A549 (cell line): ENCODE data around the gene PPM1L. TPM values are rescaled to one million over a fixed set of nuclear protein-coding genes. Genes with fewer than 3 reads are reported as not detected.
"Not testable (repeated sequence)": the region's sequence is repeated elsewhere in the genome, so short reads cannot be mapped to it uniquely, and the experiment has no call there.

Experiments used
- ATAC-seq, 2 experiments: fragments of 200-7000 bp in 1 of 2; fragments of >200 bp in 1 of 2; cut with Nextera tagmentation in 1 of 2; cut with Tn5 transposase in 1 of 2; 3 replicates each; pipeline versions ENCODE4 v1.8.0 to v1.9.1; 2018 to 2020; ENCODE audit warnings: mild to moderate bottlenecking in 1 of 2, moderate library complexity in 1 of 2
- CTCF ChIA-PET: fragments of 300-600 bp; sonication (Branson Sonifier 250); formaldehyde crosslinking; extraction: SDS; loops from one replicate; lab custom pipeline; 2021; ENCODE audit warnings: antibody characterized with exemption, inconsistent platforms; lab: Yijun Ruan, JAX
- POLR2A ChIA-PET: fragments of 350-600 bp; formaldehyde crosslinking; extraction: SDS; loops from one replicate; lab custom pipeline; 2021; ENCODE audit warnings: antibody characterized with exemption, inconsistent platforms; lab: Yijun Ruan, JAX
- DNase-seq, 2 experiments: peaks; one replicate each; pipeline versions ENCODE4 v3.0.0 to v3.0.0-alpha.2; 2011 to 2016; ENCODE audit warnings: low read depth in 1 of 2, low spot score in 1 of 2
- FAIRE-seq: peaks from 2 replicates; lab custom pipeline; 2011; peaks lifted over from hg19 to GRCh38; lab: Jason Lieb, UNC
- H3K27ac ChIP-seq, 2 experiments: fragments of >200 bp; sonication (Bioruptor Twin); formaldehyde crosslinking; 3 replicates each; pipeline ENCODE4 v1.5.1; 2016 to 2017
- H3K4me1 ChIP-seq: fragments of >200 bp; sonication (Bioruptor Twin); formaldehyde crosslinking; 3 replicates; pipeline ENCODE4 v1.6.1; 2016
- H3K4me2 ChIP-seq: fragments of >200 bp; sonication (Bioruptor Twin); formaldehyde crosslinking; 3 replicates; pipeline ENCODE4 v1.6.1; 2016
- H3K4me3 ChIP-seq: fragments of >200 bp; sonication (Bioruptor Twin); formaldehyde crosslinking; 3 replicates; pipeline ENCODE4 v1.5.1; 2016
- H3K9me3 ChIP-seq: fragments of >200 bp; sonication (Bioruptor Twin); formaldehyde crosslinking; 3 replicates; pipeline ENCODE4 v1.6.1; 2016
- CBX2 ChIP-seq: fragments of 200-600 bp; sonication (generic); IDR thresholded peaks from 2 replicates; pipeline ENCODE4 v1.6.1; 2016; ENCODE audit warnings: low read depth, mild to moderate bottlenecking, borderline replicate concordance
- CEBPB ChIP-seq, 2 experiments: fragments of >200 bp in 1 of 2; sonication (Bioruptor Twin) in 1 of 2; formaldehyde crosslinking in 1 of 2; IDR thresholded peaks; 2 replicates each; pipeline ENCODE4 v1.6.1; 2012 to 2016
- EHF ChIP-seq: fragments of 250-450 bp; sonication (Bioruptor Pico); IDR thresholded peaks from 2 replicates; pipeline ENCODE4 v1.5.0; 2020; ENCODE audit warnings: mild to moderate bottlenecking
- FOSB ChIP-seq: fragments of 250-450 bp; sonication (Bioruptor Pico); IDR thresholded peaks from 2 replicates; pipeline ENCODE4 v1.5.0; 2020; ENCODE audit warnings: mild to moderate bottlenecking, moderate library complexity
- FOSL2 ChIP-seq, 2 experiments: fragments of 450-650 bp in 1 of 2; fragments of >200 bp in 1 of 2; sonication (Bioruptor Twin) in 1 of 2; formaldehyde crosslinking; IDR thresholded peaks; 2 replicates each; pipeline versions ENCODE4 v1.5.0 to v1.6.1; 2016 to 2020; ENCODE audit warnings: mild to moderate bottlenecking in 1 of 2, moderate library complexity in 1 of 2
- GATA3 ChIP-seq: IDR thresholded peaks from 2 replicates; pipeline ENCODE4 v1.6.1; 2012; ENCODE audit warnings: borderline replicate concordance
- JUN ChIP-seq, 2 experiments: fragments of >200 bp; sonication (Bioruptor Twin); formaldehyde crosslinking; IDR thresholded peaks; 2 replicates in 1 of 2; 3 replicates in 1 of 2; pipeline ENCODE4 v1.6.1; 2016 to 2017
- KDM1A ChIP-seq: fragments of 200-600 bp; sonication (generic); IDR thresholded peaks from 2 replicates; pipeline ENCODE4 v1.6.1; 2016; ENCODE audit warnings: low read depth, mild to moderate bottlenecking
- MAFK ChIP-seq: fragments of 450-650 bp; IDR thresholded peaks from 2 replicates; pipeline ENCODE4 v1.6.1; 2014; ENCODE audit not compliant: partially characterized antibody
- MAX ChIP-seq: IDR thresholded peaks from 2 replicates; pipeline ENCODE4 v1.6.1; 2012
- NFE2L2 ChIP-seq: fragments of 150-350 bp; conservative IDR thresholded peaks from 2 replicates; pipeline ENCODE4 v1.6.1; 2014; ENCODE audit warnings: low read length
- PBX3 ChIP-seq: IDR thresholded peaks from 2 replicates; pipeline ENCODE4 v1.6.1; 2012
- POLR2A ChIP-seq: IDR thresholded peaks from 2 replicates; pipeline ENCODE4 v1.6.1; 2012; ENCODE audit warnings: mild to moderate bottlenecking, low read length
- TFCP2L1 ChIP-seq: fragments of 250-450 bp; sonication (Bioruptor Pico); IDR thresholded peaks from 2 replicates; pipeline ENCODE4 v1.5.0; 2021; ENCODE audit warnings: mild to moderate bottlenecking
- ZC3H11A ChIP-seq: fragments of 450-650 bp; IDR thresholded peaks from 2 replicates; pipeline ENCODE4 v1.6.1; 2014; ENCODE audit warnings: antibody characterized with exemption, mild to moderate bottlenecking
- WGBS: methylation state at CpG from one replicate; pipeline ENCODE4 v1.1.6; 2017; ENCODE audit errors: missing lambda C conversion rate; 5-methylcytosine and 5-hydroxymethylcytosine counted together
- polyA plus RNA-seq, 4 experiments: library from polyadenylated mRNA; depleted of rRNA in 3 of 4; stranded (reverse); fragments of >200 nt; fragmentation: RNase III in 1 of 4; extraction: RNeasy Plus Mini Kit Qiagen cat#74134 plus additional on column Dnase treatment in 1 of 4; gene quantifications; 2 replicates in 3 of 4; 3 replicates in 1 of 4; pipeline ENCODE4 v1.2.3, GENCODE V29; 2011 to 2017

PPM1L gene
- polyA plus RNA-seq, 2 of the 4 experiments (the other 2 are of a cell fraction): 0.27 to 0.45 TPM

- TF ChIP-seq PBX3 (no peak), FOSB (CRISPR knock-in tag) (no peak), MAFK (no peak), FOSL2 (IDR thresholded peaks at IDR 0.05) (no peak), FOSL2 (CRISPR knock-in tag; IDR thresholded peaks at IDR 0.05) (no peak), MAX (no peak), TFCP2L1 (CRISPR knock-in tag) (no peak), GATA3 (no peak)
Observed at GRCh38 chr3:160977773-160978172, 221.7 kb downstream of the PPM1L start (continued).

GRCh38 chr3:160980740-160981139 lies 224.7 kb downstream of the PPM1L start:
- ChIA-PET POLR2A (no interaction called here), CTCF (interaction anchor here (1.1 kb wide), 1 partner anchor 1162 kb away, joined by 3 read pairs; no protein-coding TSS in a partner anchor)
- no peak for TF ChIP-seq EHF (CRISPR knock-in tag)
- no peak for TF ChIP-seq KDM1A
- TF ChIP-seq CBX2: no peak
- no peak for TF ChIP-seq JUN (IDR thresholded peaks at IDR 0.05)
- no peak for TF ChIP-seq POLR2A
- TF ChIP-seq MAX: no peak
- Histone ChIP-seq H3K9me3 (no peaks in the 10 kb centered on the region), H3K4me3 (no peak overlapping the region), H3K4me1 (no peaks in the 10 kb centered on the region), H3K27ac (no peak overlapping the region), H3K4me2 (no peak overlapping the region)
- ATAC-seq (no peak), FAIRE-seq (no peak), DNase-seq (no peak)
- 34% methylated on average over 2 of the region's 2 CpGs for WGBS

- FAIRE-seq (no peak), DNase-seq (no peak), ATAC-seq (no peak)
- H3K9me3 ChIP-seq: no peaks in the 10 kb centered on the region
- CTCF ChIA-PET: interaction anchor here (1.1 kb wide), 1 partner anchor 1162 kb away, joined by 3 read pairs; no protein-coding TSS in a partner anchor
- WGBS: 56% methylated on average over 3 of the region's 3 CpGs
- no peak overlapping the region for H3K4me2 ChIP-seq
- H3K27ac ChIP-seq: no peak overlapping the region
- POLR2A ChIA-PET: no interaction called here
- no peak overlapping the region for H3K4me3 ChIP-seq
- TF ChIP-seq NFE2L2 (no peak), ZC3H11A (peak; percentile 66)
- no peaks in the 10 kb centered on the region for H3K4me1 ChIP-seq
Observed at GRCh38 chr3:160981217-160981938, 225.3 kb downstream of the PPM1L start.

- H3K4me2 ChIP-seq: no peak overlapping the region
- ATAC-seq: no peak
- H3K4me3 ChIP-seq: no peak overlapping the region
- ChIA-PET CTCF (interaction anchor here (0.6 kb wide), 1 partner anchor 17 kb away, joined by 4 read pairs; no protein-coding TSS in a partner anchor), POLR2A (no interaction called here)
- TF ChIP-seq MAFK (no peak), EHF (CRISPR knock-in tag) (no peak), CEBPB (IDR thresholded peaks at IDR 0.05) (no peak), MAX (no peak)
- no peaks in the 10 kb centered on the region for H3K4me1 ChIP-seq
- H3K27ac ChIP-seq: no peak overlapping the region
- FAIRE-seq: no peak
- no peak for DNase-seq
- 4% methylated on average over 1 of the region's 1 CpG for WGBS
- H3K9me3 ChIP-seq: no peaks in the 10 kb centered on the region
Observed at GRCh38 chr3:160982491-160982890, 226.5 kb downstream of the PPM1L start.

DNA sequence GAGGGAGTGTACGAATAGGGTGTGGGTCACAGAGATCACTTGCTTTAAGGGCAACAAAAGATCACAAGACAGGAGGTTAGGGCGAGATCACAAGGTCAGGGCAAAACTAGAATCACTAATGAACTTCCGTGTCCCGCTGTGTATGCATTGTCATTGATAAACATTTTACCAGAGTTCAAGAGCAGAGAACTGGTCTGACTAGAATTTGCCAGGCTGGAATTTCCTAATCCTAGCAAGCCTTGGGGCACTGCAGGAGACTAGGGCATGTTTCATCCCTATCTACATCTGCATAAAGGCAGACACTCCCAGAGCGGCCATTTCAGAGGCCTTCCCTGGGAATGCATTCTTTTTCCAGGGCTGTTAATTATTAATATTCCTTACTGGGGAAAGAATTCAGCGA lies 227.9 kb downstream of the PPM1L start:
- ATAC-seq, POLR2A ChIA-PET, FAIRE-seq, CTCF ChIA-PET, H3K27ac ChIP-seq, H3K9me3 ChIP-seq, H3K4me3 ChIP-seq, H3K4me1 ChIP-seq, H3K4me2 ChIP-seq, DNase-seq: not testable (repeated sequence)
- WGBS: 53% methylated on average over 6 of the region's 6 CpGs
